ENCODE measurements around the gene LTF. TPM values are rescaled to one million over a fixed set of nuclear protein-coding genes. Genes with fewer than 3 reads are reported as not detected.

LTF gene
- total and polyA plus RNA-seq, 9 of the 15 experiments (the other 6 are each of a cell fraction or from before 2014, with no cell fraction given): 0.07 TPM; not detected in 8

- TF ChIP-seq, protein P1, sequence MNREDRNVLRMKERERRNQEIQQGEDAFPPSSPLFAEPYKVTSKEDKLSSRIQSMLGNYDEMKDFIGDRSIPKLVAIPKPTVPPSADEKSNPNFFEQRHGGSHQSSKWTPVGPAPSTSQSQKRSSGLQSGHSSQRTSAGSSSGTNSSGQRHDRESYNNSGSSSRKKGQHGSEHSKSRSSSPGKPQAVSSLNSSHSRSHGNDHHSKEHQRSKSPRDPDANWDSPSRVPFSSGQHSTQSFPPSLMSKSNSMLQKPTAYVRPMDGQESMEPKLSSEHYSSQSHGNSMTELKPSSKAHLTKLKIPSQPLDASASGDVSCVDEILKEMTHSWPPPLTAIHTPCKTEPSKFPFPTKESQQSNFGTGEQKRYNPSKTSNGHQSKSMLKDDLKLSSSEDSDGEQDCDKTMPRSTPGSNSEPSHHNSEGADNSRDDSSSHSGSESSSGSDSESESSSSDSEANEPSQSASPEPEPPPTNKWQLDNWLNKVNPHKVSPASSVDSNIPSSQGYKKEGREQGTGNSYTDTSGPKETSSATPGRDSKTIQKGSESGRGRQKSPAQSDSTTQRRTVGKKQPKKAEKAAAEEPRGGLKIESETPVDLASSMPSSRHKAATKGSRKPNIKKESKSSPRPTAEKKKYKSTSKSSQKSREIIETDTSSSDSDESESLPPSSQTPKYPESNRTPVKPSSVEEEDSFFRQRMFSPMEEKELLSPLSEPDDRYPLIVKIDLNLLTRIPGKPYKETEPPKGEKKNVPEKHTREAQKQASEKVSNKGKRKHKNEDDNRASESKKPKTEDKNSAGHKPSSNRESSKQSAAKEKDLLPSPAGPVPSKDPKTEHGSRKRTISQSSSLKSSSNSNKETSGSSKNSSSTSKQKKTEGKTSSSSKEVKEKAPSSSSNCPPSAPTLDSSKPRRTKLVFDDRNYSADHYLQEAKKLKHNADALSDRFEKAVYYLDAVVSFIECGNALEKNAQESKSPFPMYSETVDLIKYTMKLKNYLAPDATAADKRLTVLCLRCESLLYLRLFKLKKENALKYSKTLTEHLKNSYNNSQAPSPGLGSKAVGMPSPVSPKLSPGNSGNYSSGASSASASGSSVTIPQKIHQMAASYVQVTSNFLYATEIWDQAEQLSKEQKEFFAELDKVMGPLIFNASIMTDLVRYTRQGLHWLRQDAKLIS (CRISPR knock-in tag; IDR thresholded peaks at IDR 0.05): no peak
- TF ChIP-seq TOE1 (IDR thresholded peaks at IDR 0.05; ENCODE audit: borderline replicate concordance) (no peak), TOE1 (CRISPR knock-in tag; IDR thresholded peaks at IDR 0.05; ENCODE audit: borderline replicate concordance, low read depth) (no peak), MXI1 (IDR thresholded peaks at IDR 0.05; ENCODE audit: low read depth, low read length) (no peak), ZNF512 (tag; IDR thresholded peaks at IDR 0.05) (peak; percentile 97), CXXC5 (CRISPR knock-in tag; IDR thresholded peaks at IDR 0.05) (no peak), MYC (IDR thresholded peaks at IDR 0.05; ENCODE audit: low read depth, low read length) (no peak), MYC (CRISPR knock-in tag; IDR thresholded peaks at IDR 0.05; ENCODE audit: borderline replicate concordance, low read depth) (no peak), NFXL1 (CRISPR knock-in tag; IDR thresholded peaks at IDR 0.05) (no peak), STAT5B (CRISPR knock-in tag; IDR thresholded peaks at IDR 0.05) (no peak), RNF2 (IDR thresholded peaks at IDR 0.05) (no peak), C11orf30 (IDR thresholded peaks at IDR 0.05; ENCODE audit: low read depth) (0 out of 2 replicates have a peak, but pooled peaks have one; percentile 22)
- TF ChIP-seq, protein P2, sequence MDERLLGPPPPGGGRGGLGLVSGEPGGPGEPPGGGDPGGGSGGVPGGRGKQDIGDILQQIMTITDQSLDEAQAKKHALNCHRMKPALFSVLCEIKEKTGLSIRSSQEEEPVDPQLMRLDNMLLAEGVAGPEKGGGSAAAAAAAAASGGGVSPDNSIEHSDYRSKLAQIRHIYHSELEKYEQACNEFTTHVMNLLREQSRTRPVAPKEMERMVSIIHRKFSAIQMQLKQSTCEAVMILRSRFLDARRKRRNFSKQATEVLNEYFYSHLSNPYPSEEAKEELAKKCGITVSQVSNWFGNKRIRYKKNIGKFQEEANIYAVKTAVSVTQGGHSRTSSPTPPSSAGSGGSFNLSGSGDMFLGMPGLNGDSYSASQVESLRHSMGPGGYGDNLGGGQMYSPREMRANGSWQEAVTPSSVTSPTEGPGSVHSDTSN (CRISPR knock-in tag; IDR thresholded peaks at IDR 0.05; ENCODE audit: low read depth): no peak
- TF ChIP-seq, protein P2 (tag; conservative IDR thresholded peaks at IDR 0.05; ENCODE audit: low read depth): no peak
- TF ChIP-seq, protein P3, sequence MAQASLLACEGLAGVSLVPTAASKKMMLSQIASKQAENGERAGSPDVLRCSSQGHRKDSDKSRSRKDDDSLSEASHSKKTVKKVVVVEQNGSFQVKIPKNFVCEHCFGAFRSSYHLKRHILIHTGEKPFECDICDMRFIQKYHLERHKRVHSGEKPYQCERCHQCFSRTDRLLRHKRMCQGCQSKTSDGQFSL (CRISPR knock-in tag; IDR thresholded peaks at IDR 0.05): no peak
- TF ChIP-seq, protein P3 (tag; IDR thresholded peaks at IDR 0.05): no peak
Measured at GRCh38 chr3:46398186-46398955, 66.3 kb downstream of the LTF start (continued).

Measured in K562 (cell line).